ENCODE measurements around the gene KSR2.

DNA sequence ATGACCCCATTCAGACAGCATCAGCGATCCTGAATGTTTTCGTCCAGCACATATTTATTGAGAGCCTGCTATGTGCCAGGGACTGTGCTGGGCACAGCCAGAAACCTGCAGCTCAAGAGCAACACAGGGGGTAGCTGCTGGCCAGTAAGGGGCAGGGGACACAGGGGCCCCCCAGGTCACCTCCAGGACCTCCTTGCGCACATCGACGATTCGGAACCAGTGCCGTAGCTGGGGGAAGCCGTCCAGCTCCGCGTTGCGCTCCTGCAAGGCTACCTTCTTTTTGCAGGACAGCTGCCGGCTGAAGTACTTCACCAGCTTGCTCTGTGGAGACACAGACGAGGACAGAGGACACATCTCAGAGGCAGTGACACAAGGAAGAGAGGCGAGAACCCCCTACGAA, 108.7 kb downstream of the KSR2 start:
- TF ChIP-seq ZBTB17 (tag by site-specific recombination; IDR thresholded peaks at IDR 0.05) (no peak), ZNF521 (tag by site-specific recombination; IDR thresholded peaks at IDR 0.05) (no peak), MZF1 (tag by site-specific recombination; IDR thresholded peaks at IDR 0.05; ENCODE audit: borderline replicate concordance) (no peak), RBAK (tag by site-specific recombination; IDR thresholded peaks at IDR 0.05) (no peak)
- TF ChIP-seq, protein P1, sequence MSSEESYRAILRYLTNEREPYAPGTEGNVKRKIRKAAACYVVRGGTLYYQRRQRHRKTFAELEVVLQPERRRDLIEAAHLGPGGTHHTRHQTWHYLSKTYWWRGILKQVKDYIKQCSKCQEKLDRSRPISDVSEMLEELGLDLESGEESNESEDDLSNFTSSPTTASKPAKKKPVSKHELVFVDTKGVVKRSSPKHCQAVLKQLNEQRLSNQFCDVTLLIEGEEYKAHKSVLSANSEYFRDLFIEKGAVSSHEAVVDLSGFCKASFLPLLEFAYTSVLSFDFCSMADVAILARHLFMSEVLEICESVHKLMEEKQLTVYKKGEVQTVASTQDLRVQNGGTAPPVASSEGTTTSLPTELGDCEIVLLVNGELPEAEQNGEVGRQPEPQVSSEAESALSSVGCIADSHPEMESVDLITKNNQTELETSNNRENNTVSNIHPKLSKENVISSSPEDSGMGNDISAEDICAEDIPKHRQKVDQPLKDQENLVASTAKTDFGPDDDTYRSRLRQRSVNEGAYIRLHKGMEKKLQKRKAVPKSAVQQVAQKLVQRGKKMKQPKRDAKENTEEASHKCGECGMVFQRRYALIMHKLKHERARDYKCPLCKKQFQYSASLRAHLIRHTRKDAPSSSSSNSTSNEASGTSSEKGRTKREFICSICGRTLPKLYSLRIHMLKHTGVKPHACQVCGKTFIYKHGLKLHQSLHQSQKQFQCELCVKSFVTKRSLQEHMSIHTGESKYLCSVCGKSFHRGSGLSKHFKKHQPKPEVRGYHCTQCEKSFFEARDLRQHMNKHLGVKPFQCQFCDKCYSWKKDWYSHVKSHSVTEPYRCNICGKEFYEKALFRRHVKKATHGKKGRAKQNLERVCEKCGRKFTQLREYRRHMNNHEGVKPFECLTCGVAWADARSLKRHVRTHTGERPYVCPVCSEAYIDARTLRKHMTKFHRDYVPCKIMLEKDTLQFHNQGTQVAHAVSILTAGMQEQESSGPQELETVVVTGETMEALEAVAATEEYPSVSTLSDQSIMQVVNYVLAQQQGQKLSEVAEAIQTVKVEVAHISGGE (tag by site-specific recombination; conservative IDR thresholded peaks at IDR 0.05; ENCODE audit: low read depth) = no peak
- TF ChIP-seq, protein P2, sequence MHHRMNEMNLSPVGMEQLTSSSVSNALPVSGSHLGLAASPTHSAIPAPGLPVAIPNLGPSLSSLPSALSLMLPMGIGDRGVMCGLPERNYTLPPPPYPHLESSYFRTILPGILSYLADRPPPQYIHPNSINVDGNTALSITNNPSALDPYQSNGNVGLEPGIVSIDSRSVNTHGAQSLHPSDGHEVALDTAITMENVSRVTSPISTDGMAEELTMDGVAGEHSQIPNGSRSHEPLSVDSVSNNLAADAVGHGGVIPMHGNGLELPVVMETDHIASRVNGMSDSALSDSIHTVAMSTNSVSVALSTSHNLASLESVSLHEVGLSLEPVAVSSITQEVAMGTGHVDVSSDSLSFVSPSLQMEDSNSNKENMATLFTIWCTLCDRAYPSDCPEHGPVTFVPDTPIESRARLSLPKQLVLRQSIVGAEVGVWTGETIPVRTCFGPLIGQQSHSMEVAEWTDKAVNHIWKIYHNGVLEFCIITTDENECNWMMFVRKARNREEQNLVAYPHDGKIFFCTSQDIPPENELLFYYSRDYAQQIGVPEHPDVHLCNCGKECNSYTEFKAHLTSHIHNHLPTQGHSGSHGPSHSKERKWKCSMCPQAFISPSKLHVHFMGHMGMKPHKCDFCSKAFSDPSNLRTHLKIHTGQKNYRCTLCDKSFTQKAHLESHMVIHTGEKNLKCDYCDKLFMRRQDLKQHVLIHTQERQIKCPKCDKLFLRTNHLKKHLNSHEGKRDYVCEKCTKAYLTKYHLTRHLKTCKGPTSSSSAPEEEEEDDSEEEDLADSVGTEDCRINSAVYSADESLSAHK (tag by site-specific recombination; IDR thresholded peaks at IDR 0.05) = no peak
- TF ChIP-seq, protein P3, sequence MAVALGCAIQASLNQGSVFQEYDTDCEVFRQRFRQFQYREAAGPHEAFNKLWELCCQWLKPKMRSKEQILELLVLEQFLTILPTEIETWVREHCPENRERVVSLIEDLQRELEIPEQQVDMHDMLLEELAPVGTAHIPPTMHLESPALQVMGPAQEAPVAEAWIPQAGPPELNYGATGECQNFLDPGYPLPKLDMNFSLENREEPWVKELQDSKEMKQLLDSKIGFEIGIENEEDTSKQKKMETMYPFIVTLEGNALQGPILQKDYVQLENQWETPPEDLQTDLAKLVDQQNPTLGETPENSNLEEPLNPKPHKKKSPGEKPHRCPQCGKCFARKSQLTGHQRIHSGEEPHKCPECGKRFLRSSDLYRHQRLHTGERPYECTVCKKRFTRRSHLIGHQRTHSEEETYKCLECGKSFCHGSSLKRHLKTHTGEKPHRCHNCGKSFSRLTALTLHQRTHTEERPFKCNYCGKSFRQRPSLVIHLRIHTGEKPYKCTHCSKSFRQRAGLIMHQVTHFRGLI (tag by site-specific recombination; IDR thresholded peaks at IDR 0.05) = no peak
- TF ChIP-seq, protein P4, sequence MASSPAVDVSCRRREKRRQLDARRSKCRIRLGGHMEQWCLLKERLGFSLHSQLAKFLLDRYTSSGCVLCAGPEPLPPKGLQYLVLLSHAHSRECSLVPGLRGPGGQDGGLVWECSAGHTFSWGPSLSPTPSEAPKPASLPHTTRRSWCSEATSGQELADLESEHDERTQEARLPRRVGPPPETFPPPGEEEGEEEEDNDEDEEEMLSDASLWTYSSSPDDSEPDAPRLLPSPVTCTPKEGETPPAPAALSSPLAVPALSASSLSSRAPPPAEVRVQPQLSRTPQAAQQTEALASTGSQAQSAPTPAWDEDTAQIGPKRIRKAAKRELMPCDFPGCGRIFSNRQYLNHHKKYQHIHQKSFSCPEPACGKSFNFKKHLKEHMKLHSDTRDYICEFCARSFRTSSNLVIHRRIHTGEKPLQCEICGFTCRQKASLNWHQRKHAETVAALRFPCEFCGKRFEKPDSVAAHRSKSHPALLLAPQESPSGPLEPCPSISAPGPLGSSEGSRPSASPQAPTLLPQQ (tag by site-specific recombination; IDR thresholded peaks at IDR 0.05) = no peak

Data from HEK293 (cell line).